EL (cell line): ENCODE measurements around the gene ASCL1.

Source experiments
- DNase-seq: peaks from one replicate; pipeline ENCODE4 v3.0.0-alpha.2; 2016

Gene ASCL1

GRCh38 chr12:102953221-102953620 is 4.3 kb upstream of the ASCL1 start:
- no peak for DNase-seq

GRCh38 chr12:102954134-102954533 is 3.3 kb upstream of the ASCL1 start:
- DNase-seq: no peak

GRCh38 chr12:102955926-102956737 is 1.3 kb upstream of the ASCL1 start:
- no peak for DNase-seq

- DNase-seq: no peak
These were observed 641 bp upstream of the ASCL1 start for GRCh38 chr12:102956738-102957327.

GRCh38 chr12:102958073-102958829 is 777 bp downstream of the ASCL1 start:
- DNase-seq: peak; percentile 24

GRCh38 chr12:102958830-102959176 is 1.3 kb downstream of the ASCL1 start:
- no peak for DNase-seq

GRCh38 chr12:102959391-102959790 is 1.9 kb downstream of the ASCL1 start:
- DNase-seq: no peak

GRCh38 chr12:102960766-102961465 is 3.4 kb downstream of the ASCL1 start:
- no peak for DNase-seq

GRCh38 chr12:102961466-102961855 is 4.0 kb downstream of the ASCL1 start:
- no peak for DNase-seq

GRCh38 chr12:102962532-102962931 is 5.1 kb downstream of the ASCL1 start:
- no peak for DNase-seq

GRCh38 chr12:102962986-102963385 is 5.5 kb downstream of the ASCL1 start:
- DNase-seq: no peak

GRCh38 chr12:102963796-102964195 is 6.3 kb downstream of the ASCL1 start:
- DNase-seq: no peak

GRCh38 chr12:102964872-102965271 is 7.4 kb downstream of the ASCL1 start:
- DNase-seq: no peak

GRCh38 chr12:102965281-102966155 is 8.0 kb downstream of the ASCL1 start:
- no peak for DNase-seq

GRCh38 chr12:102966200-102966863 is 8.9 kb downstream of the ASCL1 start:
- no peak for DNase-seq

GRCh38 chr12:102970780-102971179 is 13.3 kb downstream of the ASCL1 start:
- no peak for DNase-seq

- no peak for DNase-seq
These were observed 13.8 kb downstream of the ASCL1 start for GRCh38 chr12:102971227-102971626.

- no peak for DNase-seq
These were observed 16.1 kb downstream of the ASCL1 start for GRCh38 chr12:102973583-102973982.

- no peak for DNase-seq
These were observed 19.3 kb downstream of the ASCL1 start for GRCh38 chr12:102976609-102977280.

GRCh38 chr12:102977945-102978706 is 20.7 kb downstream of the ASCL1 start:
- no peak for DNase-seq
